Mucosa of stomach (tissue), 1 donor: ENCODE results near the gene CABLES2.
A peak's percentile ranks its signal among the peaks of the same experiment; 100 is the strongest.

Source experiments
- H3K27me3 ChIP-seq: one replicate; pipeline ENCODE4 v1.7.0; 2013; ENCODE audit warnings: mild to moderate bottlenecking, low read length; ENCODE audit not compliant: control insufficient read depth, insufficient read depth
- H3K36me3 ChIP-seq: one replicate; pipeline ENCODE4 v1.7.0; 2013; ENCODE audit warnings: low read length; ENCODE audit not compliant: control insufficient read depth, insufficient read depth
- H3K4me1 ChIP-seq: one replicate; pipeline ENCODE4 v1.7.0; 2013; ENCODE audit warnings: mild to moderate bottlenecking, low read length; ENCODE audit not compliant: control insufficient read depth, insufficient read depth
- H3K4me3 ChIP-seq: one replicate; pipeline ENCODE4 v1.7.0; 2013; ENCODE audit warnings: low read length
- H3K9ac ChIP-seq: one replicate; pipeline ENCODE4 v1.7.0; 2013; ENCODE audit warnings: mild to moderate bottlenecking, low read length, moderate library complexity
- H3K9me3 ChIP-seq: one replicate; pipeline ENCODE4 v1.7.0; 2013; ENCODE audit warnings: mild to moderate bottlenecking, low read length, moderate library complexity; ENCODE audit not compliant: control insufficient read depth
- donor health status: Pancreatic carcinoma.

The CABLES2 gene

DNA sequence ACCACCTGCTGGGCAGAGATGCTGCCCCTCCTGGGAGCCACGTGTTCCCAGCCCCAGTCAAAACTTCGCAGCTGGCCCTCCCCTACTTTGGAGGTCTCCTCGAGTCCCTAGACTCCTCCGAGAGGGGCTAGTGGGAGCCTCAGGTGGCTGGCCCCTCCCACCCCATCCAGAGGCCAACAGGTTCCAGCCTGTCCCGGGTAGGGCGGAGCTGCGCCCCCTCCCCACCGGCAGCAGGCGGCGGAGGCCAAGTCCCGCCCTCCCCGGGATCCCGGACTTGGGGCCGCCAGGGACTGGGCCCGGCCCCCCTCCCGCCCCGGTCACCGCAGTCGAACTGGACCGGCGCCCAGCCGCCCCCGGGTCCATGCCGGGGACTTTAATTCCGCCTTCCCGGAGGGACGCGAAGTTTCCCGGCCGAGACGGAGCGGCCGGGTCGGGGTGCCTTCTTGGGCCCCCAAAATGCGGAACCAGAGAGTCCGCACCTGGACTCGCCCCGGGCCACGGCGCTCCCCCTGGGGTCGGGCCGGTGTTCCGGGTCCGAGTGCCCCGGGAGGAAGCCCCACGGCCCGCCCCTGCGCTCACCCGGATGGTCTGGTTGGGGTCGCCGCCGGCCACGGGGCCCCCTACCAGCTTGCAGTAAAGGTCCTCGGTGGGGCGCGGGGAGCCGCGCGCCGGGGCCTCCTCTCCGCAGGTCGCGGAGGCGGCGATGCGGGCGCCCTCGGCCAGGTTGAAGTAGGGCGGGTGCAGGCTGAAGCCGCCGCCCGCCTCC lies 40.5 kb downstream of the CABLES2 start:
- Histone ChIP-seq H3K9me3 (no peaks in the 10 kb centered on the region), H3K4me3 (peak overlapping the region; percentile 25), H3K9ac (peak overlapping the region; percentile 62), H3K4me1 (peaks cover 64% of the 10 kb centered on the region), H3K27me3 (peaks cover 41% of the 10 kb centered on the region), H3K36me3 (no peaks in the 10 kb centered on the region)

DNA sequence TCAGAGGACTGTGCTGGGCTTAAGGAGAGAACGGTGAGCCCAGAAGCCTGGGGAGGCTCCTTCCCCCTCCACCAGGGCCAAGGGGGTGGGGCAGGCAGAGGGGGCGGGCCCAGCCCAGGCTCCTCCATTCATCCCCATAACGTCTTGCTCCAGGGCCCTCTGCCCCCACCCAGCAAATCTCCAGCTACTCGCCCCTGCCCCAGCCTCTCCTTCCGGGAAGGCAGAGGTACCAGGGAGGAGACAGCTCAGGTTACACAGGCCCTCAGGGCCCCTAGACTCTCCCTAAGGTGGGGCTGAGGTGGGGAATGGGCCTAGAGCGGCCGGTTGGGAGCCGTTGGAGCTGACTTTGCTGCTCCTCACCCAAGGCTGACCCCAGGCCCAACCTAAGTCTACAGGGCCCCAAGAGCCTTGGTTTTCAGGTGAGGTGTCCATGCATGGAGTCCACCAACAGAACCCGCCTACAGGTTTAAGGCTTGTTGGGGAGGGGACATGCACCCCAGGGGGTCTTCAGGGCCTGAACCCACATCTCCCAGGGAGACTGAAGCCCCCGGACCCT lies 41.2 kb downstream of the CABLES2 start:
- Histone ChIP-seq H3K9me3 (no peaks in the 10 kb centered on the region), H3K9ac (peak overlapping the region; percentile 62), H3K4me1 (peaks cover 70% of the 10 kb centered on the region), H3K4me3 (peak overlapping the region; percentile 25), H3K27me3 (peaks cover 41% of the 10 kb centered on the region), H3K36me3 (no peaks in the 10 kb centered on the region)

GRCh38 chr20:62364911-62365736 lies 42.0 kb downstream of the CABLES2 start:
- H3K9ac ChIP-seq = peak overlapping the region; percentile 4
- H3K36me3 ChIP-seq = no peaks in the 10 kb centered on the region
- H3K4me3 ChIP-seq = no peak overlapping the region
- H3K9me3 ChIP-seq = no peaks in the 10 kb centered on the region
- H3K4me1 ChIP-seq = peaks cover 70% of the 10 kb centered on the region
- H3K27me3 ChIP-seq = peaks cover 38% of the 10 kb centered on the region

- no peak overlapping the region for H3K9ac ChIP-seq
- peaks cover 66% of the 10 kb centered on the region for H3K4me1 ChIP-seq
- H3K4me3 ChIP-seq = no peak overlapping the region
- no peaks in the 10 kb centered on the region for H3K9me3 ChIP-seq
- peaks cover 32% of the 10 kb centered on the region for H3K27me3 ChIP-seq
- H3K36me3 ChIP-seq = no peaks in the 10 kb centered on the region
Observed at GRCh38 chr20:62363920-62364851, 42.9 kb downstream of the CABLES2 start.

- peaks cover 68% of the 10 kb centered on the region for H3K4me1 ChIP-seq
- H3K36me3 ChIP-seq = no peaks in the 10 kb centered on the region
- H3K4me3 ChIP-seq = no peak overlapping the region
- no peaks in the 10 kb centered on the region for H3K9me3 ChIP-seq
- no peak overlapping the region for H3K9ac ChIP-seq
- peaks cover 22% of the 10 kb centered on the region for H3K27me3 ChIP-seq
Observed at GRCh38 chr20:62362991-62363919, 43.8 kb downstream of the CABLES2 start.

GRCh38 chr20:62362590-62362940 lies 44.5 kb downstream of the CABLES2 start:
- Histone ChIP-seq H3K9ac (no peak overlapping the region), H3K9me3 (no peaks in the 10 kb centered on the region), H3K36me3 (no peaks in the 10 kb centered on the region), H3K4me1 (peaks cover 68% of the 10 kb centered on the region), H3K27me3 (peaks cover 15% of the 10 kb centered on the region), H3K4me3 (no peak overlapping the region)

- Histone ChIP-seq H3K4me1 (peaks cover 71% of the 10 kb centered on the region), H3K4me3 (no peak overlapping the region), H3K9me3 (no peaks in the 10 kb centered on the region), H3K27me3 (peaks cover 14% of the 10 kb centered on the region), H3K36me3 (no peaks in the 10 kb centered on the region), H3K9ac (no peak overlapping the region)
Observed at GRCh38 chr20:62361799-62362589, 45.1 kb downstream of the CABLES2 start.

DNA sequence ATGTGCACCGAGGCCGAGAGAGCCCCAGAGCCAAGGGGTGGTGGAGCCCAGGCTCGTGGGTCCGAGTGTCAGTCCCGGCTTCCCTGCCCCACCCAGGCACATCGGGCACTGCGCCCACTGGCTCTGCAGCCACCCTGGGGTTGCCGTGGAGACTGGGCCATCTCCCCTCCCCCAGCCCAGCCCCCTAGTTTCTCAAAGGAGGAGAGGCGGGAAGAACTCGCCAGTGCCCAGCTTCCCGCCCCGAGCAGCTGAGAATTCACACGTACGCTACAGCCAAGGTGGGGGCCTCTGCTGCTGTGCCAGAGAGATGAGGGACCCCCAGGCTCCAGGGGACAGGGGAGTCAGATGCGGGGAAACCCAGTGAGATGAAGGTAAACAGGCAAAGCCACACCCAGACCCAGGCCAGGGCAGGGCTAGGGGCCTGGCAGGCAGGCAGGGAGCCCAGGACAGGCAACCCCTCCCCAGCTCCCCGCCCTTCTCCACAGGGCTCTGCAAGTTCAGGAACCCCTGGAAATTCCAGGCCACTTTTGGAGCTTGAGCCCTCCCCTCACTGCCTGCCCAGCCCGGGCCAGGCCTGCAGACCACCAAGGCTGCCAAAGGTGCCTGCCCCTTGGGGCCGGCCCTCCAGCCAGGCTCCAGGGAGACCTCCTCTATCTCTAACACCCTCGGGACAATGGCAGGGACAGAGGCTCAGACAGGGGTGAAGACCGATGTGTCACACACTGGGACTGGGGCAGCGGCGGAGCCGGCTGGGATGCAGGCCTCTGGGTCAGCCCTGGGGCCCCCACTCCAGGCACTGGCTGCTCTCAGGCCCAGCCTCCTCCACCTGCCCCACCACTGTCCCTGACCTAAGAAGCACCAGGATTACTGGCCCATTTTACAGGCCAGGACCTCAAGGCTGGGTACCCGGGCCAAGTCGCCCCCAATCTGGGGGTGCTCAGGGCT lies 46.0 kb downstream of the CABLES2 start:
- peak overlapping the region; percentile 22 for H3K9ac ChIP-seq
- peaks cover 10% of the 10 kb centered on the region for H3K27me3 ChIP-seq
- H3K9me3 ChIP-seq = no peaks in the 10 kb centered on the region
- H3K4me3 ChIP-seq = no peak overlapping the region
- no peaks in the 10 kb centered on the region for H3K36me3 ChIP-seq
- H3K4me1 ChIP-seq = peaks cover 71% of the 10 kb centered on the region

DNA sequence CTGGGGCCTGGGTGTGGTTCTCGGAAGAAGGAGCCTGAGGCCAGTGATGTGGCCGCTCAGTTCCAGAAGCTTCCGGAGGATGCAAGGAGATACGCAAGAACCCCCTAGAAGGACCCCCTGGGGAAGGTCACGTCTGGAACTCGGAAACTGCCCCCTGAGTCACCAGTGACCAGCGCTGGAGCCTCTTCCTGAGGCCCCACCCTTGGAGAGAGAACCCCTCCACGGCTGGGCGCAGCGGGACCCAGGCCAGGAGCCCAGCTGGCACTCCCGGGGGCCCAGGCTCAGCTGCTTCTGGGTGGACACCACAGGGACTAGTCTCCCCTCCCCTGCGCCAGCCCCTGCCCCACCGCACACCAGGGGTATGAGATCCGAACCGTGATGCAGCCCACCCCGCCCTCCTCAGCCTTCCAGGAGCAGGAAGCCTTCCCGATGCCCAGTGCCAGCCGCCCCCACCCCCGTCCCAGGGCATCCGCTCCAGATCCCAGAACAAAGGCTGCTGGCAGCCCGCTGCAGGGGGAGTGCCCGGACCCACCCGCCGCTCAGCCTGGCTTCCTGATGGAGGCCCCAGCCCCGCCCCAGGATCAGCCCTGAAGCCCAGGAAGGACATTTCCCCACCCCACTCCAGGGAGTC lies 47.5 kb downstream of the CABLES2 start:
- no peaks in the 10 kb centered on the region for H3K9me3 ChIP-seq
- peaks cover 3% of the 10 kb centered on the region for H3K27me3 ChIP-seq
- no peak overlapping the region for H3K4me3 ChIP-seq
- no peak overlapping the region for H3K9ac ChIP-seq
- no peaks in the 10 kb centered on the region for H3K36me3 ChIP-seq
- H3K4me1 ChIP-seq = peaks cover 71% of the 10 kb centered on the region
